Brain microvascular endothelial cell (primary cell): ENCODE measurements around the gene ZNF862.

Experiments used
- DNase-seq: peaks from one replicate; pipeline ENCODE4 v3.0.0-alpha.2; 2020
- H3K27ac ChIP-seq: fragments of 250-450 bp; sonication (Bioruptor Pico); 2 replicates; pipeline ENCODE4 v1.5.1; 2020; ENCODE audit warnings: mild to moderate bottlenecking, moderate library complexity
- H3K27me3 ChIP-seq: fragments of 250-450 bp; sonication (Bioruptor Pico); replicated peaks from 2 replicates; pipeline ENCODE4 v1.5.1; 2020; ENCODE audit warnings: mild to moderate bottlenecking
- H3K36me3 ChIP-seq: fragments of 250-450 bp; sonication (Bioruptor Pico); replicated peaks from 2 replicates; pipeline ENCODE4 v1.5.1; 2020; ENCODE audit warnings: mild to moderate bottlenecking
- H3K4me3 ChIP-seq: 2 replicates; pipeline ENCODE4 v1.5.1; 2011; ENCODE audit warnings: low read depth, mild to moderate bottlenecking, control low read depth, low read length, moderate library complexity
- CTCF ChIP-seq: IDR thresholded peaks from 2 replicates; pipeline ENCODE4 v1.5.1; 2011; ENCODE audit warnings: low read depth, mild to moderate bottlenecking, moderate library complexity, low read length, control low read depth, inconsistent platforms; ENCODE audit errors: missing control alignments
- in situ Hi-C: cut with HindIII; loops from 2 replicates; pipeline ENCODE4 v1.10.0; 2017; ENCODE audit warnings: low sequenced_read_pairs, low pct_ligation_motif_present

The ZNF862 gene

GRCh38 chr7:149820622-149821190, 17.5 kb upstream of the ZNF862 start:
- TF ChIP-seq CTCF: no peak
- DNase-seq: no peak
- in situ Hi-C loops: no loop called here
- no peak overlapping the region for H3K27ac ChIP-seq
- no peaks in the 10 kb centered on the region for H3K36me3 ChIP-seq
- no peak overlapping the region for H3K4me3 ChIP-seq
- no peaks in the 10 kb centered on the region for H3K27me3 ChIP-seq

GRCh38 chr7:149821191-149822148, 16.7 kb upstream of the ZNF862 start:
- TF ChIP-seq CTCF: no peak
- DNase-seq: no peak
- Histone ChIP-seq H3K27me3 (no peaks in the 10 kb centered on the region), H3K36me3 (no peaks in the 10 kb centered on the region), H3K27ac (no peak overlapping the region), H3K4me3 (no peak overlapping the region)
- in situ Hi-C loops: no loop called here

GRCh38 chr7:149822353-149822943, 15.7 kb upstream of the ZNF862 start:
- Histone ChIP-seq H3K27me3 (no peaks in the 10 kb centered on the region), H3K36me3 (no peaks in the 10 kb centered on the region), H3K4me3 (no peak overlapping the region), H3K27ac (no peak overlapping the region)
- no peak for DNase-seq
- TF ChIP-seq CTCF: no peak
- in situ Hi-C loops: no loop called here

- in situ Hi-C loops: no loop called here
- H3K27ac ChIP-seq: no peak overlapping the region
- H3K4me3 ChIP-seq: no peak overlapping the region
- H3K27me3 ChIP-seq: no peaks in the 10 kb centered on the region
- no peak for DNase-seq
- no peaks in the 10 kb centered on the region for H3K36me3 ChIP-seq
- TF ChIP-seq CTCF: no peak
Observed at GRCh38 chr7:149823191-149823630, 15.0 kb upstream of the ZNF862 start.

- Histone ChIP-seq H3K36me3 (no peaks in the 10 kb centered on the region), H3K27me3 (no peaks in the 10 kb centered on the region), H3K4me3 (no peak overlapping the region), H3K27ac (no peak overlapping the region)
- no peak for DNase-seq
- no peak for TF ChIP-seq CTCF
- in situ Hi-C loops: no loop called here
Observed at GRCh38 chr7:149823631-149824199, 14.5 kb upstream of the ZNF862 start.
